HepG2 (cell line): ENCODE results near the gene LGALS1. TPM values are rescaled to one million over a fixed set of nuclear protein-coding genes. Genes with fewer than 3 reads are reported as not detected.
A peak's percentile ranks its signal among the peaks of the same experiment; 100 is the strongest.

Source experiments
- AGO1 ChIP-seq: fragments of 200-400 bp; formaldehyde crosslinking; IDR thresholded peaks from 2 replicates; pipeline ENCODE4 v1.6.1; 2017; ENCODE audit warnings: mild to moderate bottlenecking, low read depth, low read length, moderate library complexity; ENCODE audit not compliant: poor library complexity, severe bottlenecking
- ARNT2 ChIP-seq: sonication (generic); formaldehyde crosslinking; IDR thresholded peaks from 2 replicates; pipeline ENCODE4 v1.8.0; 2022; ENCODE audit warnings: mild to moderate bottlenecking, low read depth, missing genetic modification reagents, moderate library complexity
- ATAD3A ChIP-seq: sonication (generic); formaldehyde crosslinking; IDR thresholded peaks from 2 replicates; pipeline ENCODE4 v1.4.0; 2020; ENCODE audit warnings: missing genetic modification reagents
- ATF1 ChIP-seq: IDR thresholded peaks from 2 replicates; pipeline ENCODE4 v1.6.1; 2016; ENCODE audit warnings: mild to moderate bottlenecking, control low read depth
- CBX2 ChIP-seq, 2 experiments: fragments of 200-600 bp in 1 of 2; sonication (generic); formaldehyde crosslinking in 1 of 2; IDR thresholded peaks; 2 replicates each; pipeline versions ENCODE4 v1.7.0 to v1.8.1; 2018 to 2022; ENCODE audit warnings: low read depth in 2 of 2, low read length in 1 of 2, mild to moderate bottlenecking in 1 of 2, missing genetic modification reagents in 1 of 2
- CCDC6 ChIP-seq: sonication (generic); formaldehyde crosslinking; IDR thresholded peaks from 2 replicates; pipeline ENCODE4 v1.8.1; 2022; ENCODE audit warnings: mild to moderate bottlenecking, missing genetic modification reagents, moderate library complexity
- DNMT3B ChIP-seq: conservative IDR thresholded peaks from 2 replicates; pipeline ENCODE4 v1.6.1; 2016; ENCODE audit warnings: missing biosample characterization, control low read depth
- EED ChIP-seq: sonication (generic); formaldehyde crosslinking; IDR thresholded peaks from 2 replicates; pipeline ENCODE4 v1.5.0; 2020; ENCODE audit warnings: mild to moderate bottlenecking, missing genetic modification reagents
- GTF3A ChIP-seq: sonication (generic); formaldehyde crosslinking; conservative IDR thresholded peaks from 2 replicates; pipeline ENCODE4 v1.4.0; 2020; ENCODE audit warnings: mild to moderate bottlenecking, missing genetic modification reagents
- HNRNPLL ChIP-seq: fragments of 200-400 bp; formaldehyde crosslinking; IDR thresholded peaks from 2 replicates; pipeline ENCODE4 v1.6.1; 2017; ENCODE audit warnings: mild to moderate bottlenecking, low read depth, low read length; ENCODE audit not compliant: poor library complexity, severe bottlenecking
- JUND ChIP-seq: sonication (generic); formaldehyde crosslinking; IDR thresholded peaks from 2 replicates; pipeline ENCODE4 v1.8.0; 2022; ENCODE audit warnings: mild to moderate bottlenecking, missing genetic modification reagents
- KDM6A ChIP-seq: IDR thresholded peaks from 2 replicates; pipeline ENCODE4 v1.6.1; 2016; ENCODE audit warnings: low read depth
- MEIS1 ChIP-seq: sonication (generic); formaldehyde crosslinking; IDR thresholded peaks from 2 replicates; pipeline ENCODE4 v1.9.0; 2021; ENCODE audit warnings: mild to moderate bottlenecking, missing genetic modification reagents, moderate library complexity, borderline replicate concordance
- MLXIP ChIP-seq: sonication (generic); formaldehyde crosslinking; IDR thresholded peaks from 2 replicates; pipeline ENCODE4 v1.9.0; 2021; ENCODE audit warnings: missing genetic modification reagents, borderline replicate concordance
- NONO ChIP-seq, 2 experiments: fragments of 450-650 bp in 1 of 2; sonication (generic) in 1 of 2; formaldehyde crosslinking in 1 of 2; IDR thresholded peaks in 1 of 2; conservative IDR thresholded peaks in 1 of 2; 2 replicates each; pipeline versions ENCODE4 v1.6.1 to v1.8.0; 2017 to 2022; ENCODE audit warnings: mild to moderate bottlenecking in 1 of 2, missing genetic modification reagents in 1 of 2, moderate library complexity in 1 of 2
- PTBP1 ChIP-seq: fragments of 200-400 bp; formaldehyde crosslinking; IDR thresholded peaks from 2 replicates; pipeline ENCODE4 v1.6.1; 2018; ENCODE audit warnings: low read length, low read depth; ENCODE audit not compliant: poor library complexity, severe bottlenecking
- RBFOX2 ChIP-seq: fragments of 200-400 bp; formaldehyde crosslinking; IDR thresholded peaks from 2 replicates; pipeline ENCODE4 v1.6.1; 2017; ENCODE audit warnings: low read depth, mild to moderate bottlenecking, low read length
- RFX5 ChIP-seq: IDR thresholded peaks from 2 replicates; pipeline ENCODE4 v1.6.1; 2011; ENCODE audit warnings: low read depth, low read length, improper control_type of control experiment
- SAP130 ChIP-seq: IDR thresholded peaks from 2 replicates; pipeline ENCODE4 v1.6.1; 2016; ENCODE audit warnings: low read depth
- SMARCE1 ChIP-seq: fragments of 450-650 bp; IDR thresholded peaks from 2 replicates; pipeline ENCODE4 v1.6.1; 2017; ENCODE audit warnings: borderline replicate concordance
- SPEN ChIP-seq: sonication (generic); formaldehyde crosslinking; IDR thresholded peaks from 2 replicates; pipeline ENCODE4 v1.5.1; 2020; ENCODE audit warnings: low read depth, mild to moderate bottlenecking, missing genetic modification reagents
- TAF1 ChIP-seq: sonication (generic); formaldehyde crosslinking; IDR thresholded peaks from 2 replicates; pipeline ENCODE4 v1.4.0; 2020; ENCODE audit warnings: missing genetic modification reagents
- TBX3 ChIP-seq: fragments of 450-650 bp; IDR thresholded peaks from 2 replicates; pipeline ENCODE4 v1.6.1; 2017; ENCODE audit warnings: antibody characterized with exemption, mild to moderate bottlenecking, inconsistent platforms, borderline replicate concordance
- ZFP62 ChIP-seq: sonication (generic); formaldehyde crosslinking; IDR thresholded peaks from 2 replicates; pipeline ENCODE4 v1.4.0; 2020; ENCODE audit warnings: missing genetic modification reagents
- ZMYM2 ChIP-seq: sonication (generic); formaldehyde crosslinking; IDR thresholded peaks from 2 replicates; pipeline ENCODE4 v1.8.0; 2022; ENCODE audit warnings: mild to moderate bottlenecking, missing genetic modification reagents
- ZNF10 ChIP-seq: sonication (generic); formaldehyde crosslinking; IDR thresholded peaks from 2 replicates; pipeline ENCODE4 v1.4.0; 2020; ENCODE audit warnings: mild to moderate bottlenecking, low read depth, missing genetic modification reagents, borderline replicate concordance
- ZNF12 ChIP-seq: sonication (generic); formaldehyde crosslinking; IDR thresholded peaks from 2 replicates; pipeline ENCODE4 v1.5.0; 2020; ENCODE audit warnings: missing genetic modification reagents
- ZNF235 ChIP-seq: sonication (generic); formaldehyde crosslinking; IDR thresholded peaks from 2 replicates; pipeline ENCODE4 v1.8.1; 2023; ENCODE audit warnings: mild to moderate bottlenecking, missing genetic modification reagents, borderline replicate concordance
- ZNF776 ChIP-seq: sonication (generic); formaldehyde crosslinking; IDR thresholded peaks from 2 replicates; pipeline ENCODE4 v1.4.0; 2020; ENCODE audit warnings: mild to moderate bottlenecking, missing genetic modification reagents
- polyA plus RNA-seq, 8 experiments: library from polyadenylated mRNA; depleted of rRNA in 3 of 8; stranded (reverse) in 7 of 8; unstranded in 1 of 8; fragments of >200 nt; fragmentation: Illumina TruSeq in 4 of 8; extraction: Trizol in 4 of 8; gene quantifications; 2 replicates each; pipeline versions ENCODE4 v1.2.1 to v1.2.3, GENCODE V29; 2011 to 2016; ENCODE audit warnings: low read depth in 4 of 8, missing spikeins in 1 of 8, mixed read lengths in 1 of 8; ENCODE audit not compliant: insufficient read depth in 1 of 8
- total RNA-seq, 5 experiments: library from RNA; depleted of rRNA; stranded (reverse); fragments of >200 nt; fragmentation: Illumina TruSeq; extraction: Trizol; gene quantifications; 2 replicates each; pipeline ENCODE4 v1.2.3, GENCODE V29; 2016; ENCODE audit warnings: low read depth in 1 of 5

LGALS1 gene
- total and polyA plus RNA-seq, 2 of the 13 experiments (the other 11 are each of a cell fraction or from before 2014, with no cell fraction given) = 103 to 858 TPM

- TF ChIP-seq SPEN (CRISPR knock-in tag) = no peak; the same call in 1 of the 2 replicates
- TF ChIP-seq JUND (CRISPR knock-in tag) = no peak
- no peak for TF ChIP-seq SMARCE1
- no peak for TF ChIP-seq AGO1
- TF ChIP-seq RBFOX2 = peak; percentile 90
- peak; percentile 92 for TF ChIP-seq ARNT2 (CRISPR knock-in tag)
- TF ChIP-seq MEIS1 = no peak
- TF ChIP-seq ZNF776 = peak; percentile 39; the same call in 1 of the 2 replicates
- no peak for TF ChIP-seq DNMT3B (CRISPR knock-in tag)
- peak; percentile 65 for TF ChIP-seq HNRNPLL
- no peak for TF ChIP-seq ATAD3A (CRISPR knock-in tag)
- TF ChIP-seq CBX2 (IDR thresholded peaks at IDR 0.05; ENCODE audit: low read depth, low read length) = no peak
- TF ChIP-seq CBX2 (CRISPR knock-in tag; IDR thresholded peaks at IDR 0.05; ENCODE audit: low read depth) = no peak
- peak; percentile 78 for TF ChIP-seq SAP130
- TF ChIP-seq PTBP1 = no peak
- no peak for TF ChIP-seq ZNF12 (CRISPR knock-in tag)
- no peak for TF ChIP-seq ZFP62
- TF ChIP-seq RFX5 = peak; percentile 98
- TF ChIP-seq ZNF10 (CRISPR knock-in tag) = no peak
- peak; percentile 52; the same call in 1 of the 2 replicates for TF ChIP-seq TAF1 (CRISPR knock-in tag)
- no peak for TF ChIP-seq EED (CRISPR knock-in tag)
- TF ChIP-seq NONO (IDR thresholded peaks at IDR 0.05) = no peak
- TF ChIP-seq NONO (CRISPR knock-in tag; conservative IDR thresholded peaks at IDR 0.05) = 0 out of 2 replicates have a peak, but pooled peaks have one; percentile 24
- peak; percentile 14; the same call in 1 of the 2 replicates for TF ChIP-seq ZNF235 (CRISPR knock-in tag)
- no peak for TF ChIP-seq KDM6A (CRISPR knock-in tag)
- no peak for TF ChIP-seq GTF3A
- no peak for TF ChIP-seq MLXIP (CRISPR knock-in tag)
- peak; percentile 85 for TF ChIP-seq CCDC6 (CRISPR knock-in tag)
- peak; percentile 95 for TF ChIP-seq ATF1
- no peak for TF ChIP-seq TBX3
- no peak for TF ChIP-seq ZMYM2 (CRISPR knock-in tag)
Measured at GRCh38 chr22:37658133-37659065, 17.0 kb upstream of the LGALS1 start, which contains the start of gene PDXP (continued).
